Measurements from ENCODE around the gene PCDHGB7. TPM values are rescaled to one million over a fixed set of nuclear protein-coding genes. Genes with fewer than 3 reads are reported as not detected.

PCDHGB7 gene
- total RNA-seq, 4 donors from 2014 or later = 7.0 to 10.1 (median 9.1) TPM

DNA sequence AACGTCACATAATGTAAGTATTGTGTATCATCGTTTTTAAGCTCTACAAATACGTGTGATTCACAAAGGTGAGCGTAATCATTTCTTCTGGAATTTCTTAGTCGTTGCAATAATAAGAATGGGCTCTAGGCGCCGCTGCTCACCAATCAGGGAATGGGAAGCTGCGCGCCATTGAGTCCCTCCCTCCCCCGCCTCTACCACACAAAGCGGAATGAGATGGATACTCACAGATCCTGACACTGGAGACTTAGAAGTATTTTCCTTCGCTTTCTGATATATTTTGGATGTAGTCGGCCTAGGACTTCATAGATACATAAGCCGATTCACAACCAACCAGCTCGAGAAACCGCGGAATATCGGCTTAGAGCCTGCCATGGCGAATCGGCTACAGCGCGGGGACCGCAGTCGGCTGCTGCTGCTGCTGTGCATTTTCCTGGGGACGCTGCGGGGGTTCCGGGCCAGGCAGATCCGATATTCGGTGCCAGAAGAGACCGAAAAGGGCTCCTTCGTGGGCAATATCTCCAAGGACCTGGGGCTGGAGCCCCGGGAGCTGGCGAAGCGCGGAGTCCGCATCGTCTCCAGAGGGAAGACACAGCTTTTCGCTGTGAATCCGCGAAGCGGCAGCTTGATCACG is 3.5 kb downstream of the PCDHGB7 start, which contains the start of gene PCDHGA11:
Gene PCDHGA11, plus strand, starts transcription at position 197 of the 634 bp plus-strand sequence. Its CDS starts 177 bp downstream, at position 374.
- H3K27me3 ChIP-seq = peaks cover 4% of the 10 kb centered on the region

DNA sequence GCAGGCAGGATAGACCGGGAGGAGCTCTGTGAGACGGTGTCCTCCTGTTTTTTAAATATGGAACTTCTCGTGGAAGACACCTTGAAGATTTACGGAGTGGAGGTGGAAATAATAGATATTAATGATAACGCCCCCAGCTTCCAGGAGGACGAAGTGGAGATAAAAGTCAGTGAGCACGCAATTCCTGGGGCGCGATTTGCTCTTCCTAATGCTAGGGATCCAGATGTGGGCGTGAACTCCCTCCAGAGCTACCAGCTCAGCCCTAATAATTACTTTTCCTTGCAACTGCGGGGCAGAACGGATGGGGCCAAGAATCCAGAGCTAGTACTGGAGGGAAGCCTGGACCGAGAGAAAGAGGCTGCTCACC is 4.0 kb downstream of the PCDHGB7 start:
- Histone ChIP-seq H3K27ac (no peak overlapping the region), H3K4me3 (peak overlapping the region in 1 of 4 donors; percentile 28), H3K36me3 (no peaks in the 10 kb centered on the region), H3K9me3 (peaks cover 75 to 99% of the 10 kb centered on the region in 2 donors), H3K27me3 (peaks cover 4% of the 10 kb centered on the region), H3K4me1 (no peaks in the 10 kb centered on the region)
- DNase-seq = no peak
- no peak for TF ChIP-seq EP300 (IDR thresholded peaks at IDR 0.05; ENCODE audit: low read depth)
- no peak for TF ChIP-seq POLR2A (IDR thresholded peaks at IDR 0.05)
- TF ChIP-seq, protein P1, sequence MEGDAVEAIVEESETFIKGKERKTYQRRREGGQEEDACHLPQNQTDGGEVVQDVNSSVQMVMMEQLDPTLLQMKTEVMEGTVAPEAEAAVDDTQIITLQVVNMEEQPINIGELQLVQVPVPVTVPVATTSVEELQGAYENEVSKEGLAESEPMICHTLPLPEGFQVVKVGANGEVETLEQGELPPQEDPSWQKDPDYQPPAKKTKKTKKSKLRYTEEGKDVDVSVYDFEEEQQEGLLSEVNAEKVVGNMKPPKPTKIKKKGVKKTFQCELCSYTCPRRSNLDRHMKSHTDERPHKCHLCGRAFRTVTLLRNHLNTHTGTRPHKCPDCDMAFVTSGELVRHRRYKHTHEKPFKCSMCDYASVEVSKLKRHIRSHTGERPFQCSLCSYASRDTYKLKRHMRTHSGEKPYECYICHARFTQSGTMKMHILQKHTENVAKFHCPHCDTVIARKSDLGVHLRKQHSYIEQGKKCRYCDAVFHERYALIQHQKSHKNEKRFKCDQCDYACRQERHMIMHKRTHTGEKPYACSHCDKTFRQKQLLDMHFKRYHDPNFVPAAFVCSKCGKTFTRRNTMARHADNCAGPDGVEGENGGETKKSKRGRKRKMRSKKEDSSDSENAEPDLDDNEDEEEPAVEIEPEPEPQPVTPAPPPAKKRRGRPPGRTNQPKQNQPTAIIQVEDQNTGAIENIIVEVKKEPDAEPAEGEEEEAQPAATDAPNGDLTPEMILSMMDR (IDR thresholded peaks at IDR 0.05) = no peak
- no peak for TF ChIP-seq POLR2AphosphoS5 (IDR thresholded peaks at IDR 0.05)
- intact Hi-C loops (cut with DNase I; ENCODE audit: low total_unique reads) = no loop called here
- 16 to 31% methylated on average over 7 to 13 of the region's 13 CpGs for WGBS, 2 donors (ENCODE audit: low coverage in 1 of 2)
- in situ Hi-C loops (cut with MboI; ENCODE audit: low pct_ligation_motif_present in 1 of 4, low pct_unique_long_range_greater_than_20kb in 1 of 4, low sequenced_read_pairs in 3 of 4) = no loop called here

More for the DNA sequence above, 3.5 kb downstream of the PCDHGB7 start, which contains the start of gene PCDHGA11:
- no peak for DNase-seq
- Histone ChIP-seq H3K36me3 (no peaks in the 10 kb centered on the region), H3K4me1 (no peaks in the 10 kb centered on the region), H3K9me3 (peaks cover 76 to 99% of the 10 kb centered on the region in 2 donors), H3K4me3 (peak within 1 kb of the TSS in 2 of 4 donors; percentile 2 to 28), H3K27ac (no peak within 1 kb of the TSS)
- intact Hi-C loops (cut with DNase I; ENCODE audit: low total_unique reads) = no loop called here
- no peak for TF ChIP-seq EP300 (IDR thresholded peaks at IDR 0.05; ENCODE audit: low read depth)
- TF ChIP-seq, protein P1 (IDR thresholded peaks at IDR 0.05) = peak in 2 of 5 experiments; percentile 18 to 20
- in situ Hi-C loops (cut with MboI; ENCODE audit: low pct_ligation_motif_present in 1 of 4, low pct_unique_long_range_greater_than_20kb in 1 of 4, low sequenced_read_pairs in 3 of 4) = no loop called here
- 36 to 52% methylated on average over 9 to 42 of the region's 42 CpGs for WGBS, 2 donors (ENCODE audit: low coverage in 1 of 2)

DNA sequence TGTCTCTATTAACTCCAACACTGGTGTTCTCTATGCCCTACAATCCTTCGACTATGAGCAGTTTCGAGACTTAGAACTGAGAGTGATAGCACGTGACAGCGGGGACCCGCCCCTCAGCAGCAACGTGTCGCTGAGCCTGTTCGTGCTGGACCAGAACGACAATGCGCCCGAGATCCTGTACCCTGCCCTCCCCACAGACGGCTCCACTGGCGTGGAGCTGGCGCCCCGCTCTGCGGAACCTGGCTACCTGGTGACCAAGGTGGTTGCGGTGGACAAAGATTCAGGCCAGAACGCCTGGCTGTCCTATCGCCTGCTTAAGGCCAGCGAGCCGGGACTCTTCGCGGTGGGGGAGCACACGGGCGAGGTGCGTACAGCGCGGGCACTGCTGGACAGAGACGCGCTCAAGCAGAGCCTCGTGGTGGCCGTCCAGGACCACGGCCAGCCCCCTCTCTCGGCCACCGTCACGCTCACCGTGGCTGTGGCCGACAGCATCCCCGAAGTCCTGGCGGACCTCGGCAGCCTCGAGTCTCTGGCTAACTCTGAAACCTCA is 5.3 kb downstream of the PCDHGB7 start:
- in situ Hi-C loops (cut with MboI; ENCODE audit: low pct_ligation_motif_present in 1 of 4, low pct_unique_long_range_greater_than_20kb in 1 of 4, low sequenced_read_pairs in 3 of 4) = no loop called here
- WGBS, 2 donors (ENCODE audit: low coverage in 1 of 2) = 72% methylated on average over 39 of the region's 42 CpGs; no CpG with 5 or more reads in 1 of the 2 donors
- no peak for DNase-seq

GRCh38 chr5:141427783-141428426 is 10.4 kb downstream of the PCDHGB7 start:
- H3K36me3 ChIP-seq = no peaks in the 10 kb centered on the region
- in situ Hi-C loops (cut with MboI; ENCODE audit: low pct_ligation_motif_present in 1 of 4, low pct_unique_long_range_greater_than_20kb in 1 of 4, low sequenced_read_pairs in 3 of 4) = no loop called here
- no peak for DNase-seq
- H3K4me3 ChIP-seq = no peak overlapping the region
- no peaks in the 10 kb centered on the region for H3K27me3 ChIP-seq
- peaks cover 92 to 97% of the 10 kb centered on the region in 2 donors for H3K9me3 ChIP-seq
- WGBS, 2 donors (ENCODE audit: low coverage in 1 of 2) = 80% methylated on average over 53 of the region's 53 CpGs; no CpG with 5 or more reads in 1 of the 2 donors
- TF ChIP-seq, protein P1 (IDR thresholded peaks at IDR 0.05) = no peak
- TF ChIP-seq EP300 (IDR thresholded peaks at IDR 0.05; ENCODE audit: low read depth) (no peak), POLR2AphosphoS5 (IDR thresholded peaks at IDR 0.05) (no peak), POLR2A (IDR thresholded peaks at IDR 0.05) (no peak)
- no peak overlapping the region for H3K27ac ChIP-seq
- intact Hi-C loops (cut with DNase I; ENCODE audit: low total_unique reads) = no loop called here
- no peaks in the 10 kb centered on the region for H3K4me1 ChIP-seq

More for the DNA sequence above, 5.3 kb downstream of the PCDHGB7 start:
- intact Hi-C loops (cut with DNase I; ENCODE audit: low total_unique reads) = no loop called here
- Histone ChIP-seq H3K27ac (no peak overlapping the region), H3K36me3 (no peaks in the 10 kb centered on the region), H3K4me3 (no peak overlapping the region), H3K9me3 (peaks cover 85 to 99% of the 10 kb centered on the region in 2 donors), H3K4me1 (no peaks in the 10 kb centered on the region), H3K27me3 (peaks cover 4% of the 10 kb centered on the region)
- TF ChIP-seq, protein P1 (IDR thresholded peaks at IDR 0.05) = no peak
- no peak for TF ChIP-seq EP300 (IDR thresholded peaks at IDR 0.05; ENCODE audit: low read depth)
- TF ChIP-seq POLR2AphosphoS5 (IDR thresholded peaks at IDR 0.05) = no peak
- TF ChIP-seq POLR2A (IDR thresholded peaks at IDR 0.05) = no peak

Data from transverse colon (tissue), 4 donors.